ENCODE data around the gene PPP1R14B.

PPP1R14B gene

DNA sequence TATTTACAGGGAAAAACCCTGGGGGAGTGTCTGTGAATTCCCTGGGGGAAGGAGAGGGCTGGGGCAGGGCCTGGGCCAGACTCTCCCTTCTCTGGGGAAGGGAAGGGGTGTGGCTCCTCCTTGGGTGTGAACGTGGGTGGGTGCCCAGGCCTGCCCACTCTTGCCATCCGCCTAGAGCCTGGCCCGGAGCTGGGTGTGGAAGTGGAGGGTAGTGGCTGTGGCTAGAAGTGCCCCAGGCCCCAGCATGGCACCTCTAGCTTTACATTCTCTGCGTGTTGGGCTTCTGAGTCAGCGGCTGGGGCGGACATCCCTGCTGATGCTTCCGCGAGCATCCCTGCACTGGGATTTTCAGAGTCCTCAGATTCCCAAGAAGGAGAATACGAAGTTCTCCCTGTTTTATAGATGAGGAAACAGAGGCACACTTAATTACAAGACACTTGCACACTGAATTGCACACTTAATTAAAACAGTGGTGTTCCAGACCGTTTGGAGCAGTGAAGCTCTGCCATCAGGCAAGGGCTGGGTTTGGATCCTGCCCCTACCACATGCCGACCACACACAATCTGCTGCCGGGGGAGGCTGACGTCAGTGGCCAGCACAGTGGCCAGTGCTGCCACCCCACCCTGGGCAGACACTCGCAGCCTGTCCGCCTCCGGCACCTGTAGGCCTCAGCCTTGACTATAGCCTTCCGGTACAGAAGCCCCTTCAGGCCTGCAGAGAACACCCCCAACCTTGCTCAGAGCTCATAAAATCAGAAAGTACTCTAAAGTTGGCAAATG is 30.1 kb upstream of the PPP1R14B start:
- Histone ChIP-seq H3K27me3 (replicated peaks; ENCODE audit: insufficient read depth, low read length) (no peaks in the 10 kb centered on the region), H3K79me2 (ENCODE audit: low read length) (peaks cover 17% of the 10 kb centered on the region), H3K4me3 (ENCODE audit: low read length) (no peak overlapping the region), H3K36me3 (replicated peaks; ENCODE audit: insufficient read depth, low read length) (peaks cover 3% of the 10 kb centered on the region; the same call in 1 of the 2 replicates), H3F3A (ENCODE audit: insufficient read depth, low read length) (peaks cover 7% of the 10 kb centered on the region), H3K27ac (ENCODE audit: low read length) (no peak overlapping the region), H2AFZ (ENCODE audit: low read length) (no peak overlapping the region), H3K4me1 (ENCODE audit: low read length) (0 out of 2 replicates have a peak, but pooled peaks cover 1% of the 10 kb centered on the region), H3K9me3 (replicated peaks; ENCODE audit: insufficient read depth, low read length) (no peaks in the 10 kb centered on the region), H3K9ac (ENCODE audit: low read length) (no peak overlapping the region), H3K9me2 (replicated peaks; ENCODE audit: insufficient read depth, low read length) (no peaks in the 10 kb centered on the region), H4K20me1 (ENCODE audit: insufficient read depth, low read length) (no peaks in the 10 kb centered on the region), H3K4me2 (ENCODE audit: low read depth, low read length) (no peak overlapping the region)
- TF ChIP-seq EZH2 (optimal IDR thresholded peaks at IDR 0.05; ENCODE audit: low read depth, low read length) (no peak), CTCF (IDR thresholded peaks at IDR 0.05; ENCODE audit: low read length) (no peak), EZH2phosphoT487 (IDR thresholded peaks at IDR 0.05; ENCODE audit: low read length) (no peak)
- DNase-seq = peak; percentile 0

DNA sequence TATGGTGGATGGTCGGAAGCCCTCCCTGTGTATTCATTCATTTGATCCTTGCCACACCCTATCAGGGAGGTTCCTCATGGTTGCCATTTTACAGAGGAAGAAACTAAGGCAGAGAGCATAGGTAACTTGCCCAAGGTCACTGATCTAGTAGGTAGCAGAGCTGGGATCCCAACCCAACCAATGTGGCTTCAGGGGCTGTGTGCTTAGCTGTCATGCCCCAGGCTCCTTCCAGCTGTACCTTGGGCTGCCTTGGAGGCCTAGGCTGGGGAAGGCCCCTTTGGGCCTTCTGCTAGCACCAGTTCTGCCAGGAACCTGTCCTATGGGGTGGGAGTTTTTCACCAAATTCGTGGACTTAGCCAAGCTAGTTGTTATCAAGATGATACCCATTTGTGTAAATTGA is 29.1 kb upstream of the PPP1R14B start:
- no peak overlapping the region for H3K4me3 ChIP-seq (ENCODE audit: low read length)
- H3K9me2 ChIP-seq (replicated peaks; ENCODE audit: insufficient read depth, low read length) = no peaks in the 10 kb centered on the region
- 0 out of 2 replicates have a peak, but pooled peaks cover 5% of the 10 kb centered on the region for H3K4me1 ChIP-seq (ENCODE audit: low read length)
- TF ChIP-seq CTCF (IDR thresholded peaks at IDR 0.05; ENCODE audit: low read length) (no peak), EZH2phosphoT487 (IDR thresholded peaks at IDR 0.05; ENCODE audit: low read length) (no peak), EZH2 (optimal IDR thresholded peaks at IDR 0.05; ENCODE audit: low read depth, low read length) (no peak)
- peaks cover 13% of the 10 kb centered on the region for H3F3A ChIP-seq (ENCODE audit: insufficient read depth, low read length)
- DNase-seq = no peak
- H4K20me1 ChIP-seq (ENCODE audit: insufficient read depth, low read length) = no peaks in the 10 kb centered on the region
- H2AFZ ChIP-seq (ENCODE audit: low read length) = no peak overlapping the region
- peaks cover 3% of the 10 kb centered on the region; the same call in 1 of the 2 replicates for H3K36me3 ChIP-seq (replicated peaks; ENCODE audit: insufficient read depth, low read length)
- H3K9ac ChIP-seq (ENCODE audit: low read length) = no peak overlapping the region
- H3K4me2 ChIP-seq (ENCODE audit: low read depth, low read length) = no peak overlapping the region
- no peak overlapping the region for H3K27ac ChIP-seq (ENCODE audit: low read length)
- H3K79me2 ChIP-seq (ENCODE audit: low read length) = peaks cover 21% of the 10 kb centered on the region
- H3K27me3 ChIP-seq (replicated peaks; ENCODE audit: insufficient read depth, low read length) = no peaks in the 10 kb centered on the region
- no peaks in the 10 kb centered on the region for H3K9me3 ChIP-seq (replicated peaks; ENCODE audit: insufficient read depth, low read length)

DNA sequence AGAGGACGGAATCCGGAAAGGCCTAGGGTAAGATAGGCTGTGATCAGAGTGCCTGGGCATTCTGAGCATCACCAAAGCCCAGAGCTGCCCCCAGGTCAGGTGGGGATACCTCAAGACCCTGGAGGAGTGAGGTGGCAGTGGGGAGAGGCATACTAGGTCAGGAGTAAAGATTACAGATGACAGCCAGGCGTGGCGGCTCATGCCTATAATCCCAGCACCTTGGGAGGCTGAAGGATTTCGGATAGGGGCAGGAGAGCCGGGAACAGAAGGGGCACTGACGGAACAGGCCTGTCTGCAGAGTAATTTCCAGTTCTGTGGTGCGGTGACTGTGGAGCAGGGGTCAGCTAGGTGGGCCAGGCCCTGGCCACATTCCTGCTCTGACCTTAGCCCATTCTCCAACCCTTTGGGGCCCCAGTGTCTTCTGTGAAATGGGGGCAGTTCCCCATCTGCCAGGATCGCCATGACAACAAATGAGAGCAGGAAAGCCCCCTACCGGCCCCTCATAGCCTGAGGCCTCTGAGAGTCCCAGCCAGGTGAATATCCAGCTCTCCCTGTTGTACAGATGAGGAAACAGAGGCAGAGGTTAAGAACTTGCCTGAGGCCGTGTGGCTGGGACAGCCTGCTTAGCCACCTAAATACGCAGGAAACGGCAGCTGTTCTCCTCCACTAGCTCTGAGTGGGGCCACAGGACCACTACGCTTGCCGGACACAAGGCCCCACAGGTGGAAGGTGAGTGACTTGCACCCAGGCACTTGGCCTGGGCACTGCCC is 28.5 kb upstream of the PPP1R14B start:
- TF ChIP-seq CTCF (IDR thresholded peaks at IDR 0.05; ENCODE audit: low read length) = no peak
- TF ChIP-seq EZH2phosphoT487 (IDR thresholded peaks at IDR 0.05; ENCODE audit: low read length) = no peak
- no peak for TF ChIP-seq EZH2 (optimal IDR thresholded peaks at IDR 0.05; ENCODE audit: low read depth, low read length)
- no peak for DNase-seq
- H3K4me1 ChIP-seq (ENCODE audit: low read length) = 0 out of 2 replicates have a peak, but pooled peaks cover 5% of the 10 kb centered on the region
- peaks cover 3% of the 10 kb centered on the region; the same call in 1 of the 2 replicates for H3K36me3 ChIP-seq (replicated peaks; ENCODE audit: insufficient read depth, low read length)
- peaks cover 18% of the 10 kb centered on the region for H3F3A ChIP-seq (ENCODE audit: insufficient read depth, low read length)
- H3K9me3 ChIP-seq (replicated peaks; ENCODE audit: insufficient read depth, low read length) = no peaks in the 10 kb centered on the region
- H3K4me2 ChIP-seq (ENCODE audit: low read depth, low read length) = no peak overlapping the region
- H3K4me3 ChIP-seq (ENCODE audit: low read length) = no peak overlapping the region
- H3K27me3 ChIP-seq (replicated peaks; ENCODE audit: insufficient read depth, low read length) = no peaks in the 10 kb centered on the region
- H3K27ac ChIP-seq (ENCODE audit: low read length) = no peak overlapping the region
- peaks cover 21% of the 10 kb centered on the region for H3K79me2 ChIP-seq (ENCODE audit: low read length)
- H2AFZ ChIP-seq (ENCODE audit: low read length) = no peak overlapping the region
- no peak overlapping the region for H3K9ac ChIP-seq (ENCODE audit: low read length)
- H4K20me1 ChIP-seq (ENCODE audit: insufficient read depth, low read length) = no peaks in the 10 kb centered on the region
- H3K9me2 ChIP-seq (replicated peaks; ENCODE audit: insufficient read depth, low read length) = no peaks in the 10 kb centered on the region

All from MM.1S (cell line).